Lower leg skin (tissue), 4 donors: Measurements from ENCODE around the gene SFSWAP. TPM values are rescaled to one million over a fixed set of nuclear protein-coding genes. Genes with fewer than 3 reads are reported as not detected.
"Not testable (repeated sequence)": the region's sequence is repeated elsewhere in the genome, so short reads cannot be mapped to it uniquely, and the experiment has no call there.

Experiments
- DNase-seq, 2 donors: peaks; one replicate each; pipeline ENCODE4 v3.0.0-alpha.2; 2019; ENCODE audit warnings: low spot score in 2 of 2
- H3K4me3 ChIP-seq: fragments of 200-600 bp; sonication (generic); 2 replicates; pipeline ENCODE4 v1.5.1; 2017; ENCODE audit warnings: mild to moderate bottlenecking, low read depth; ENCODE audit not compliant: poor library complexity, severe bottlenecking
- POLR2A ChIP-seq, 2 donors: fragments of 450-650 bp; IDR thresholded peaks; one replicate each; pipeline ENCODE4 v1.6.1; 2016 to 2017; ENCODE audit warnings: antibody characterized with exemption in 2 of 2, mild to moderate bottlenecking in 1 of 2, moderate library complexity in 1 of 2
- WGBS, 2 donors: methylation state at CpG; one replicate each; pipeline ENCODE4 v1.1.5; 2018; 5-methylcytosine and 5-hydroxymethylcytosine counted together
- intact Hi-C: fragments of 100-400 bp; cut with DNase I; formaldehyde crosslinking; loops from one replicate; pipeline ENCODE4 v1.15.0; 2023; ENCODE audit warnings: low total_unique reads
- total RNA-seq, 4 donors: library from RNA; depleted of rRNA; stranded (reverse); fragments of >200 nt; gene quantifications; one replicate each; pipeline ENCODE4 v1.1.0, GENCODE V29; 2016
- TF ChIP-seq, protein P1 (sequence below), 3 donors: fragments of 450-650 bp; IDR thresholded peaks; one replicate each; pipeline ENCODE4 v1.5.1; 2016; ENCODE audit warnings: antibody characterized with exemption in 3 of 3, mild to moderate bottlenecking in 3 of 3, moderate library complexity in 2 of 3

Gene SFSWAP
- total RNA-seq, 4 donors from 2014 or later = 31.0 to 56.3 (median 38.5) TPM

DNA sequence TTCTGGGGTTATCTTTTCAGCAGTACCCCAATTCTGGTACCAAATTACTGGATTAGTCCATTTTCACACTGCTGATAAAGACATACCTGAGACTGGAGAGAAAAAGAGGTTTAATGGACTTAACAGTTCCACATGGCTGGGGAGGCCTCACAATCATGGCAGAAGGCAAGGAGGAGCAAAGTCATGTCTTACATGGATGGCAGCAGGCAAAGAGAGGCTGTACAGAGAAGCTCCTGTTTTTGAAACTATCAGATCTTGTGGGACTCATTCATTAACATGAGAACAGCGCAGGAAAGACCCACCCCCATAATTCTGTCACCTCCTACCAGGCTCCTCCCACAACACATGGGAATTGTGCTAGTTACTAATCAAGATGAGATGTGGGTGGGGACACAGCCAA, 33.8 kb downstream of the SFSWAP start:
- 88 to 100% methylated on average over 1 of the region's 1 CpG for WGBS, 2 donors
- H3K4me3 ChIP-seq, intact Hi-C loops, DNase-seq: not testable (repeated sequence)

DNA sequence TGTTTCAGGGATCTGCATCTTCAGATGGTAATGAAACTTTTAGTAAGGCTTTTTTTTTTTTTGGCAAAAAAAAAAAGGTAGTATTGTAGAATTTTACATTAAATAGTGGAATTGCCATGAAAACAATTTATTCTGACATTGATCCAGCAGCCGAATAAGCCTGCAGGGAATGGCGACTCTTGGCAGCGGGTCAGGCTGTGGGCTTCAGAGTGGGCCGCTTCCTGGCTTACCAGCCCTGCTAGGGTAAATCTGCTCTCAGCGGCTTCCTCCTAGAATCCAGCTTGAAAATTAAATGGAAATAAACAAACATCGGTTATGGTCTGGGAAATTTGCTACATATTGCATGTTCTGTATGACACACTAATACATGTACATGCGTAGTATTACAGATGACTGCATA, 34.8 kb downstream of the SFSWAP start:
- 78 to 93% methylated on average over 7 of the region's 7 CpGs for WGBS, 2 donors
- intact Hi-C loops = no loop called here
- TF ChIP-seq, protein P1, sequence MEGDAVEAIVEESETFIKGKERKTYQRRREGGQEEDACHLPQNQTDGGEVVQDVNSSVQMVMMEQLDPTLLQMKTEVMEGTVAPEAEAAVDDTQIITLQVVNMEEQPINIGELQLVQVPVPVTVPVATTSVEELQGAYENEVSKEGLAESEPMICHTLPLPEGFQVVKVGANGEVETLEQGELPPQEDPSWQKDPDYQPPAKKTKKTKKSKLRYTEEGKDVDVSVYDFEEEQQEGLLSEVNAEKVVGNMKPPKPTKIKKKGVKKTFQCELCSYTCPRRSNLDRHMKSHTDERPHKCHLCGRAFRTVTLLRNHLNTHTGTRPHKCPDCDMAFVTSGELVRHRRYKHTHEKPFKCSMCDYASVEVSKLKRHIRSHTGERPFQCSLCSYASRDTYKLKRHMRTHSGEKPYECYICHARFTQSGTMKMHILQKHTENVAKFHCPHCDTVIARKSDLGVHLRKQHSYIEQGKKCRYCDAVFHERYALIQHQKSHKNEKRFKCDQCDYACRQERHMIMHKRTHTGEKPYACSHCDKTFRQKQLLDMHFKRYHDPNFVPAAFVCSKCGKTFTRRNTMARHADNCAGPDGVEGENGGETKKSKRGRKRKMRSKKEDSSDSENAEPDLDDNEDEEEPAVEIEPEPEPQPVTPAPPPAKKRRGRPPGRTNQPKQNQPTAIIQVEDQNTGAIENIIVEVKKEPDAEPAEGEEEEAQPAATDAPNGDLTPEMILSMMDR (IDR thresholded peaks at IDR 0.05) = no peak
- TF ChIP-seq POLR2A (IDR thresholded peaks at IDR 0.05) = no peak
- no peak overlapping the region for H3K4me3 ChIP-seq
- DNase-seq = no peak

DNA sequence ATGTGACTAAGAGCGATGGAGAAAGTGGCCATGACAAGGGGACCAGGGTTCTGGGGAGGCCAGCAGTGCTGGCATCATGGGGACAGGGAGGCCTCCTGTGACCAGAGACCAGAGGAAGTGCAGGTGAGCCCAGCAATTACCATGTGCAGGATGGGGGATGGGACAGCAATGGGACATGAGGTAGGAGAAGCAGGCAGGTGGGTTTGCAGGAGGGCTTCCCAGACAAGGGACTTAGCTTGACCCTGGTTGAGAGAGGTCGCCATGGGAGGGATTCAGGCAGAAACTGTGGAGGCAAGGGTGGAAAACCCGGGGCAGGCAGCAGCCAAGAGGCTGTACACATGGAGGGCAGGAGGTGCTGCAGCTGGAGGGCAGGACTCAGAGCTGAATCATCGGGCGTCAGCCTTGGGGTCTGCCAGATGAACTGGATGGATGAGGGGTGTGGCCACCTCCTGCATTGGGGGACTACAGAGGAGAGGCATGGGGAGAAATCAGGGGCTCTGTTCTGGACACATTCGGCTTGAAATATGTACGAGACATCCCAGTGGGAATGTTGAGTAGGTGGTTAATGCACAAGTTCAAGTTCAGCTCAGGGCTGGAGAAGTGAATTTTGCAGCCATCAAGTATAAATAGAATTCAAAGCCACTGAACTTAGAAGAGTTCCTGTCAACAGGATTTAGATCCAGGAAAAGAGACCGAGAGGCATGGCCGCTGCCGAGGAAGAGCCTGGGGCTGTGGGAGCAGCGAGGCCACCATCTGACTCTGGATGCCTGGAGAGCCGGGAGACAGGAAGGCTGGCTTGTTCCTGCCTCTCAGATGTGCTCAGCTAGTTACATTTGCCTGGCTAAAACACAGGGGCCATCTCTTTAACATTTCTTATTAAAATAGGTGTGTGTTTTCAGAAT, 36.6 kb downstream of the SFSWAP start:
- WGBS, 2 donors = 77 to 89% methylated on average over 12 of the region's 12 CpGs
- no peak for DNase-seq
- no peak for TF ChIP-seq POLR2A (IDR thresholded peaks at IDR 0.05)
- TF ChIP-seq, protein P1 (IDR thresholded peaks at IDR 0.05) = no peak
- intact Hi-C loops = no loop called here
- no peak overlapping the region for H3K4me3 ChIP-seq

DNA sequence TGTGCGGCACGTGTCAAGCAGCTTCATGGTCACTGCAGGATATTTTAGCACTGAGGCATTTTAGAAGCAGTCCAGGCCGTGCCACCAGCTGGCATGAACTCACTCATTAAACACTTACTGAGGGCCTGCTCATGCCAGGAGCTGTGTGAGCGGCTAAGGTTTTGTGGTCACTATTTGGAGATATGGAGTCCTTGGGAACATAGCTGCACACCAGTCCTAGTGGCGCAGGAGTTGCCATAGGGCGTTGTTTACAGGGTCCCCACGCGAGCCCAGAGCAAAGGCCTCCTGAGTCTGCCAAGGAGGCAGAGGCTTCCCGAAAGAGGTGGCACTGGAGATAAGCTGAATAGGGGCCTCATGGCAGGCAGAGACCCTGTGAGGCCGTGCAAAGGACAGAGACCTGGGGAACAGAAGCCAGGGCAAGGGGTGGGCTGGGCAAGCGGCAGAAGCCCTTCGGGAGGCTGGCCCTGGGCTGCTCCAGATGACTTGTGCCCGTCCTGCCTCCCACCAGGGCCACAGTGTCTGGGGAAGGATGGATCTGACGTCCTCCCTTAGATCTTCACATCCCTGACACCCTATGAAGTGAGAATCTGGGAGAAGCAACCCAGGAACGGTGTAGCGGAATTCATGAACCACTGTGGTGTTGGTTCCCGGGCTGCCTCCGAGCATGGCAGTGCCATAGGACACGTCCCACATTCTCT, 38.9 kb downstream of the SFSWAP start:
- intact Hi-C loops = no loop called here
- no peak for DNase-seq
- TF ChIP-seq POLR2A (IDR thresholded peaks at IDR 0.05) = no peak
- TF ChIP-seq, protein P1 (IDR thresholded peaks at IDR 0.05) = no peak
- 91 to 93% methylated on average over 19 of the region's 19 CpGs for WGBS, 2 donors
- no peak overlapping the region for H3K4me3 ChIP-seq

DNA sequence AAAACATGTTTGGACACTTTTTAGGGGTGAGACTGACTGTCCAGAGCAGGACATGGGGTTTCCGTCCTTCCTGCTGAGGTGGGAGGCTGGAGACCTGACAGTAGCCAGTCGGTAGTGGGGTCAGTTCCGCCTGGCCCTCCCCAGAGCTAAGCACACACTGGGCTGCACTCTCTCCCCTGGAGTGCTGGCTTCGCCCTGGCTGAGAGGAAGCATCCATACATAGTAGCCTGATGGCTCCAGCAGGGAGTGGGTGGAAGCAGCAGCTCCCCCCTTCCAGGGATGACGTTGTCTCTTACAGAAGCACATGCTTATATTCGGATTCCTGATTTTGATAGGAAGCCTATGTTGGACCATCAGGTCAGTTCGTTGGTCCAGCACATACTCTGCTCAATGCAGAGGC, 40.4 kb downstream of the SFSWAP start:
- DNase-seq = no peak
- 80 to 87% methylated on average over 7 of the region's 7 CpGs for WGBS, 2 donors
- TF ChIP-seq, protein P1 (IDR thresholded peaks at IDR 0.05) = no peak
- no peak for TF ChIP-seq POLR2A (IDR thresholded peaks at IDR 0.05)
- H3K4me3 ChIP-seq = no peak overlapping the region
- intact Hi-C loops = no loop called here

DNA sequence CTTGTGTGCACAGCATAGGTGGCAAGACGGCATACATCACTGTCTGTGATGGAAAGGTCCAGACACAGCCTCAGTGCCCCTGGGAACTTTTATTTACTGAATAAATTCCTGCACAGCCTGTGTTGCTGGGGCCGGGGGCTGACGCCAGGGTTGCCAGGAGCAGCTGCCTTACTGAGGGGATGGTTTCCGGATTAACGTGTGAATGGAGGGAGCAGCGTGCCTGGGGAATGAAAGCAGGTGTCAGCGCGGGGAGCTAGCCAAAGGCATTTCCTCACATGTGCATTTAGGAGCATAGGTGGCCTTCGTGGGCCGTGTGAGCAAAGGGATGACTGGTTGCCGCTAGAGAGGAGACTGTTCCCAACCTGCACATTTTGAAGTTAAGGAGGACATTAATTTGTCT, 41.6 kb downstream of the SFSWAP start:
- TF ChIP-seq, protein P1 (IDR thresholded peaks at IDR 0.05) = no peak
- no peak for TF ChIP-seq POLR2A (IDR thresholded peaks at IDR 0.05)
- H3K4me3 ChIP-seq = no peak overlapping the region
- intact Hi-C loops = no loop called here
- DNase-seq = peak in 1 of 2 donors; percentile 80
- WGBS, 2 donors = 86 to 88% methylated on average over 11 of the region's 11 CpGs
